CD4-positive, CD25-positive, alpha-beta regulatory T cell (primary cell): ENCODE results near the gene SPTBN2. TPM values are rescaled to one million over a fixed set of nuclear protein-coding genes. Genes with fewer than 3 reads are reported as not detected.
A peak's percentile ranks its signal among the peaks of the same experiment; 100 is the strongest.

ENCODE experiments used
- ATAC-seq, 2 donors: fragments of 150-1000 bp; cut with Tn5 transposase; one replicate each; pipeline ENCODE4 v1.10.0; 2021; ENCODE audit warnings: low read depth in 2 of 2, moderate number of reproducible peaks in 2 of 2, moderate library complexity in 1 of 2
- DNase-seq, 3 donors: peaks; one replicate each; pipeline versions ENCODE4 v3.0.0 to v3.0.0-alpha.2; 2012 to 2022; ENCODE audit warnings: mixed read lengths in 1 of 3
- H3K27ac ChIP-seq: one replicate; pipeline ENCODE4 v1.7.0; 2013; ENCODE audit warnings: mild to moderate bottlenecking, low read length; ENCODE audit not compliant: insufficient read depth, poor library complexity, severe bottlenecking
- H3K27me3 ChIP-seq: one replicate; pipeline ENCODE4 v1.7.0; 2013; ENCODE audit warnings: low read length; ENCODE audit not compliant: control insufficient read depth, insufficient read depth
- H3K36me3 ChIP-seq: one replicate; pipeline ENCODE4 v1.7.0; 2013; ENCODE audit warnings: mild to moderate bottlenecking, low read length, moderate library complexity; ENCODE audit not compliant: control insufficient read depth, insufficient read depth
- H3K4me1 ChIP-seq: 2 replicates; pipeline ENCODE4 v1.7.0; 2013; ENCODE audit warnings: mild to moderate bottlenecking, low read length; ENCODE audit not compliant: insufficient read depth, control insufficient read depth, poor library complexity, severe bottlenecking
- H3K4me3 ChIP-seq: one replicate; pipeline ENCODE4 v1.7.0; 2013; ENCODE audit warnings: low read depth, mild to moderate bottlenecking, low read length, moderate library complexity
- H3K9me3 ChIP-seq, 2 experiments: 1 replicate in 1 of 2; 2 replicates in 1 of 2; pipeline ENCODE4 v1.7.0; 2013; ENCODE audit warnings: low read length in 2 of 2, mild to moderate bottlenecking in 1 of 2, moderate library complexity in 1 of 2; ENCODE audit not compliant: control insufficient read depth in 2 of 2
- H3K27ac Mint-ChIP-seq, 3 donors: one replicate each; pipeline ENCODE4 v1.8.0; 2020 to 2022; ENCODE audit warnings: mild to moderate bottlenecking in 3 of 3, mixed read lengths in 3 of 3, moderate library complexity in 2 of 3
- H3K27me3 Mint-ChIP-seq: one replicate; pipeline ENCODE4 v1.8.0; 2022; ENCODE audit warnings: mild to moderate bottlenecking, mixed read lengths
- H3K36me3 Mint-ChIP-seq: one replicate; pipeline ENCODE4 v1.8.0; 2020; ENCODE audit warnings: mixed read lengths
- H3K4me1 Mint-ChIP-seq, 4 donors: one replicate each; pipeline ENCODE4 v1.8.0; 2020 to 2022; ENCODE audit warnings: mixed read lengths in 4 of 4, mild to moderate bottlenecking in 1 of 4
- H3K4me3 Mint-ChIP-seq, 4 donors: one replicate each; pipeline ENCODE4 v1.8.0; 2020 to 2022; ENCODE audit warnings: mild to moderate bottlenecking in 4 of 4, mixed read lengths in 4 of 4, moderate library complexity in 3 of 4
- H3K9me3 Mint-ChIP-seq, 7 donors: one replicate each; pipeline ENCODE4 v1.8.0; 2020 to 2022; ENCODE audit warnings: mixed read lengths in 7 of 7, mild to moderate bottlenecking in 3 of 7, moderate library complexity in 2 of 7
- polyA plus RNA-seq, 4 donors: library from polyadenylated mRNA; unstranded; fragments of 300-500 nt; fragmentation: Illumina TruSeq; gene quantifications; one replicate each; pipeline ENCODE4 v1.2.3, GENCODE V29; 2021
- total RNA-seq: library from RNA; stranded (reverse); gene quantifications from one replicate; pipeline ENCODE4 v1.2.3, GENCODE V29; 2022

SPTBN2 gene
- total and polyA plus RNA-seq, 5 donors from 2014 or later: 0.52 TPM; not detected in 4

- H3K27me3 Mint-ChIP-seq: no peaks in the 10 kb centered on the region
- ATAC-seq: no peak
- H3K4me3 ChIP-seq: no peak overlapping the region
- H3K36me3 Mint-ChIP-seq: no peaks in the 10 kb centered on the region
- H3K27ac ChIP-seq: no peak overlapping the region
- no peaks in the 10 kb centered on the region for H3K27me3 ChIP-seq
- H3K27ac Mint-ChIP-seq: no peak overlapping the region
- H3K9me3 Mint-ChIP-seq: no peaks in the 10 kb centered on the region
- no peaks in the 10 kb centered on the region for H3K9me3 ChIP-seq
- H3K36me3 ChIP-seq: no peaks in the 10 kb centered on the region
- no peak overlapping the region for H3K4me3 Mint-ChIP-seq
- no peaks in the 10 kb centered on the region for H3K4me1 ChIP-seq
- DNase-seq: no peak
- H3K4me1 Mint-ChIP-seq: peaks cover 0 to 2% (median 0%) of the 10 kb centered on the region in 4 donors
These were observed 22.0 kb downstream of the SPTBN2 start for GRCh38 chr11:66706989-66707388.

GRCh38 chr11:66705587-66706335, 23.3 kb downstream of the SPTBN2 start:
- Mint-ChIP-seq H3K27me3 (no peaks in the 10 kb centered on the region), H3K9me3 (no peaks in the 10 kb centered on the region), H3K4me3 (no peak overlapping the region), H3K4me1 (peaks cover 0 to 2% (median 0%) of the 10 kb centered on the region in 4 donors), H3K36me3 (no peaks in the 10 kb centered on the region), H3K27ac (peak overlapping the region in 2 of 3 donors; percentile 5 to 73)
- DNase-seq: no peak
- Histone ChIP-seq H3K27me3 (no peaks in the 10 kb centered on the region), H3K4me3 (no peak overlapping the region), H3K9me3 (no peaks in the 10 kb centered on the region), H3K4me1 (no peaks in the 10 kb centered on the region), H3K36me3 (no peaks in the 10 kb centered on the region), H3K27ac (no peak overlapping the region)
- no peak for ATAC-seq

- Mint-ChIP-seq H3K27ac (no peak overlapping the region), H3K4me1 (peaks cover 0 to 2% (median 0%) of the 10 kb centered on the region in 4 donors), H3K36me3 (no peaks in the 10 kb centered on the region), H3K9me3 (peaks cover 0 to 1% (median 0%) of the 10 kb centered on the region in 7 donors), H3K27me3 (no peaks in the 10 kb centered on the region), H3K4me3 (no peak overlapping the region)
- ATAC-seq (no peak), DNase-seq (no peak)
- Histone ChIP-seq H3K4me1 (no peaks in the 10 kb centered on the region), H3K27me3 (no peaks in the 10 kb centered on the region), H3K27ac (no peak overlapping the region), H3K4me3 (no peak overlapping the region), H3K36me3 (no peaks in the 10 kb centered on the region), H3K9me3 (no peaks in the 10 kb centered on the region)
These were observed 24.2 kb downstream of the SPTBN2 start for GRCh38 chr11:66704659-66705360.

GRCh38 chr11:66701432-66702240, 27.4 kb downstream of the SPTBN2 start:
- no peak overlapping the region for H3K4me3 ChIP-seq
- no peak overlapping the region for H3K27ac Mint-ChIP-seq
- H3K36me3 Mint-ChIP-seq: no peaks in the 10 kb centered on the region
- DNase-seq (peak in 1 of 3 donors; percentile 13), ATAC-seq (no peak)
- H3K4me1 Mint-ChIP-seq: peaks cover 0 to 2% (median 0%) of the 10 kb centered on the region in 4 donors
- no peak overlapping the region for H3K27ac ChIP-seq
- H3K27me3 Mint-ChIP-seq: no peaks in the 10 kb centered on the region
- no peaks in the 10 kb centered on the region for H3K9me3 ChIP-seq
- H3K27me3 ChIP-seq: no peaks in the 10 kb centered on the region
- H3K9me3 Mint-ChIP-seq: peaks cover 0 to 2% (median 0%) of the 10 kb centered on the region in 7 donors
- no peak overlapping the region for H3K4me3 Mint-ChIP-seq
- H3K36me3 ChIP-seq: no peaks in the 10 kb centered on the region
- H3K4me1 ChIP-seq: no peaks in the 10 kb centered on the region

GRCh38 chr11:66700742-66701141, 28.3 kb downstream of the SPTBN2 start:
- H3K9me3 Mint-ChIP-seq: peaks cover 0 to 2% (median 0%) of the 10 kb centered on the region in 7 donors
- Histone ChIP-seq H3K4me1 (no peaks in the 10 kb centered on the region), H3K4me3 (no peak overlapping the region), H3K36me3 (no peaks in the 10 kb centered on the region), H3K27ac (no peak overlapping the region), H3K9me3 (no peaks in the 10 kb centered on the region), H3K27me3 (no peaks in the 10 kb centered on the region)
- H3K27ac Mint-ChIP-seq: no peak overlapping the region
- no peak overlapping the region for H3K4me3 Mint-ChIP-seq
- ATAC-seq: no peak
- peaks cover 0 to 2% (median 0%) of the 10 kb centered on the region in 4 donors for H3K4me1 Mint-ChIP-seq
- H3K36me3 Mint-ChIP-seq: no peaks in the 10 kb centered on the region
- H3K27me3 Mint-ChIP-seq: no peaks in the 10 kb centered on the region
- DNase-seq: no peak

GRCh38 chr11:66700337-66700736, 28.7 kb downstream of the SPTBN2 start:
- Histone ChIP-seq H3K4me1 (no peaks in the 10 kb centered on the region), H3K4me3 (no peak overlapping the region), H3K27ac (no peak overlapping the region), H3K36me3 (no peaks in the 10 kb centered on the region), H3K27me3 (no peaks in the 10 kb centered on the region), H3K9me3 (no peaks in the 10 kb centered on the region)
- Mint-ChIP-seq H3K9me3 (peaks cover 0 to 2% (median 0%) of the 10 kb centered on the region in 7 donors), H3K27me3 (no peaks in the 10 kb centered on the region), H3K27ac (no peak overlapping the region), H3K36me3 (no peaks in the 10 kb centered on the region), H3K4me1 (peaks cover 0 to 2% (median 0%) of the 10 kb centered on the region in 4 donors), H3K4me3 (no peak overlapping the region)
- DNase-seq (no peak), ATAC-seq (no peak)

- peaks cover 0 to 5% (median 1%) of the 10 kb centered on the region in 4 donors for H3K4me1 Mint-ChIP-seq
- Histone ChIP-seq H3K4me3 (no peak overlapping the region), H3K27ac (no peak overlapping the region), H3K27me3 (no peaks in the 10 kb centered on the region), H3K4me1 (no peaks in the 10 kb centered on the region), H3K9me3 (no peaks in the 10 kb centered on the region), H3K36me3 (no peaks in the 10 kb centered on the region)
- peaks cover 0 to 2% (median 0%) of the 10 kb centered on the region in 7 donors for H3K9me3 Mint-ChIP-seq
- no peaks in the 10 kb centered on the region for H3K36me3 Mint-ChIP-seq
- H3K27me3 Mint-ChIP-seq: peaks cover 4% of the 10 kb centered on the region
- DNase-seq: no peak
- H3K4me3 Mint-ChIP-seq: no peak overlapping the region
- ATAC-seq: no peak
- H3K27ac Mint-ChIP-seq: no peak overlapping the region
These were observed 30.5 kb downstream of the SPTBN2 start for GRCh38 chr11:66698491-66698890.
